ENCODE data around the gene SLC15A5. TPM values are rescaled to one million over a fixed set of nuclear protein-coding genes. Genes with fewer than 3 reads are reported as not detected.

The SLC15A5 gene
- total and polyA plus RNA-seq, 2 of the 8 experiments (the other 6 are each of a cell fraction or from before 2014, with no cell fraction given) = not detected

GRCh38 chr12:16171348-16171747, 106.1 kb downstream of the SLC15A5 start:
- CTCF ChIA-PET (ENCODE audit: partially characterized antibody) = interaction anchor here (0.7 to 1.6 kb wide), 3 partner anchors 95 to 402 kb away, joined by 3 to 5 read pairs (median 4); no protein-coding TSS in a partner anchor
- FAIRE-seq = no peak

More at GRCh38 chr12:16171348-16171747, 106.1 kb downstream of the SLC15A5 start:
- Histone ChIP-seq H3K36me3 (ENCODE audit: control insufficient read depth in 2 of 4, insufficient read depth in 4 of 4, low read length in 3 of 4) (no peaks in the 10 kb centered on the region), H2BK5ac (ENCODE audit: low read depth, low read length) (no peak overlapping the region), H3K79me2 (ENCODE audit: control insufficient read depth in 1 of 2, insufficient read depth in 2 of 2, low read length in 2 of 2) (no peaks in the 10 kb centered on the region), H3K18ac (ENCODE audit: extremely low read depth, low read length) (no peak overlapping the region), H4K8ac (ENCODE audit: extremely low read depth, insufficient read depth, low read length) (no peak overlapping the region), H2BK15ac (ENCODE audit: low read length) (no peak overlapping the region), H4K5ac (ENCODE audit: insufficient read length, low read depth, low read length) (no peak overlapping the region), H2AFZ (ENCODE audit: low read length) (no peak overlapping the region), H3K27ac (ENCODE audit: low read depth, low read length) (no peak overlapping the region), H3K14ac (ENCODE audit: insufficient read length) (no peak overlapping the region), H3K4me3 (ENCODE audit: extremely low read depth in 1 of 4, insufficient read depth in 2 of 4, low read depth in 3 of 4, low read length in 4 of 4) (no peak overlapping the region), H3K23ac (ENCODE audit: insufficient read length) (no peak overlapping the region), H2BK120ac (replicated peaks; ENCODE audit: low read depth, low read length) (no peak overlapping the region), H3K56ac (replicated peaks; ENCODE audit: insufficient read length, low read depth, low read length) (no peak overlapping the region), H3K27me3 (replicated peaks in 1 of 4; ENCODE audit: control insufficient read depth in 3 of 4, extremely low read depth in 1 of 4, insufficient read depth in 3 of 4, low read length in 3 of 4) (peaks cover 0 to 1% (median 0%) of the 10 kb centered on the region in 4 experiments; a peak in 1 of 7 replicates), H3K4me1 (replicated peaks in 1 of 4; ENCODE audit: control insufficient read depth in 3 of 4, insufficient read depth in 4 of 4, low read length in 3 of 4) (no peaks in the 10 kb centered on the region), H3K4ac (replicated peaks; ENCODE audit: insufficient read length, low read depth, low read length) (no peak overlapping the region), H4K91ac (replicated peaks; ENCODE audit: insufficient read length, low read length) (no peak overlapping the region), H3K9me3 (ENCODE audit: insufficient read depth in 2 of 2, low read depth in 1 of 2, low read length in 1 of 2) (no peaks in the 10 kb centered on the region), H2BK12ac (ENCODE audit: low read depth, low read length) (no peak overlapping the region), H3K23me2 (ENCODE audit: low read depth, low read length) (no peaks in the 10 kb centered on the region), H3K9ac (replicated peaks in 1 of 4; ENCODE audit: extremely low read depth in 1 of 4, low read depth in 3 of 4, low read length in 3 of 4) (no peak overlapping the region), H3K4me2 (ENCODE audit: insufficient read depth in 1 of 2, low read depth in 2 of 2, low read length in 2 of 2) (no peak overlapping the region), H4K20me1 (replicated peaks in 1 of 2; ENCODE audit: control insufficient read depth in 1 of 2, insufficient read depth in 2 of 2, low read length in 2 of 2) (no peaks in the 10 kb centered on the region), H2AK5ac (ENCODE audit: low read depth, low read length) (no peak overlapping the region), H3K79me1 (ENCODE audit: low read depth, low read length) (no peaks in the 10 kb centered on the region), H2BK20ac (ENCODE audit: low read length) (no peak overlapping the region)
- TF ChIP-seq TCF12 (IDR thresholded peaks at IDR 0.05; ENCODE audit: low read depth, low read length) = no peak
- no peak for TF ChIP-seq POLR2A (IDR thresholded peaks at IDR 0.05; ENCODE audit: control extremely low read depth in 1 of 2, low read depth in 2 of 2, low read length in 2 of 2)
- TF ChIP-seq SRF (IDR thresholded peaks at IDR 0.05; ENCODE audit: low read depth, low read length) = no peak
- TF ChIP-seq POLR2AphosphoS5 (IDR thresholded peaks at IDR 0.05; ENCODE audit: low read depth, low read length) = no peak
- TF ChIP-seq CTCF (IDR thresholded peaks at IDR 0.05; ENCODE audit: control extremely low read depth in 1 of 3, insufficient read depth in 1 of 3, low read depth in 1 of 3, low read length in 3 of 3) = no peak
- POLR2A ChIA-PET (ENCODE audit: partially characterized antibody) = no interaction called here
- WGBS, 2 experiments (ENCODE audit: extremely low coverage in 1 of 2, insufficient coverage in 1 of 2, insufficient read length in 1 of 2, insufficient replicate concordance in 2 of 2, low coverage in 1 of 2, low lambda C conversion rate in 2 of 2, missing lambda C conversion rate in 1 of 2) = 72% methylated on average over 2 of the region's 2 CpGs; no CpG with 5 or more reads in 1 of the 2 experiments
- DNase-seq (ENCODE audit: low read depth in 1 of 2, low spot score in 2 of 2) = no peak

Measured in H1 (cell line).